Neuronal stem cell (in vitro differentiated cells): ENCODE measurements around the gene NRG3.

Source experiments
- DNase-seq: peaks from one replicate; pipeline ENCODE4 v3.0.0-alpha.2; 2013; ENCODE audit warnings: low spot score
- H2AFZ ChIP-seq: one replicate; pipeline ENCODE4 v1.6.1; 2013; ENCODE audit warnings: mild to moderate bottlenecking, low read length, inconsistent platforms
- H2AK5ac ChIP-seq: 2 replicates; pipeline ENCODE4 v1.6.1; 2013; ENCODE audit warnings: low read depth, mild to moderate bottlenecking, inconsistent platforms, low read length, moderate library complexity, mixed read lengths
- H2BK120ac ChIP-seq: 2 replicates; pipeline ENCODE4 v1.6.1; 2013; ENCODE audit warnings: low read depth, mild to moderate bottlenecking, inconsistent platforms, low read length, moderate library complexity, mixed read lengths
- H2BK12ac ChIP-seq: one replicate; pipeline ENCODE4 v1.6.1; 2013; ENCODE audit warnings: low read length, inconsistent platforms
- H2BK15ac ChIP-seq: 2 replicates; pipeline ENCODE4 v1.6.1; 2013; ENCODE audit warnings: mild to moderate bottlenecking, low read length, inconsistent platforms, mixed read lengths
- H2BK5ac ChIP-seq: one replicate; pipeline ENCODE4 v1.6.1; 2013; ENCODE audit warnings: inconsistent platforms, mild to moderate bottlenecking, low read length, moderate library complexity
- H3K14ac ChIP-seq: one replicate; pipeline ENCODE4 v1.6.1; 2013; ENCODE audit warnings: low read length, inconsistent platforms
- H3K18ac ChIP-seq: 2 replicates; pipeline ENCODE4 v1.6.1; 2013; ENCODE audit warnings: low read length, inconsistent platforms
- H3K23ac ChIP-seq: 2 replicates; pipeline ENCODE4 v1.6.1; 2013; ENCODE audit warnings: low read depth, mild to moderate bottlenecking, mixed read lengths, low read length, inconsistent platforms; ENCODE audit not compliant: poor library complexity
- H3K27ac ChIP-seq: replicated peaks from 3 replicates; pipeline ENCODE4 v1.5.1; 2013; ENCODE audit warnings: low read length, inconsistent platforms
- H3K27me3 ChIP-seq, 3 experiments: 2 replicates each; pipeline ENCODE4 v1.6.1; 2013; ENCODE audit warnings: low read length in 3 of 3, mild to moderate bottlenecking in 2 of 3, inconsistent platforms in 1 of 3, low read depth in 1 of 3, mixed read lengths in 1 of 3, moderate library complexity in 1 of 3; ENCODE audit not compliant: control insufficient read depth in 3 of 3, insufficient read depth in 3 of 3
- H3K36me3 ChIP-seq, 2 donors: replicated peaks in 1 of 2; 2 replicates each; pipeline ENCODE4 v1.6.1; 2013; ENCODE audit warnings: low read length in 2 of 2; ENCODE audit not compliant: control insufficient read depth in 2 of 2, insufficient read depth in 2 of 2
- H3K4ac ChIP-seq: 2 replicates; pipeline ENCODE4 v1.6.1; 2013; ENCODE audit warnings: inconsistent platforms, mild to moderate bottlenecking, low read length, moderate library complexity
- H3K4me1 ChIP-seq, 2 donors: 1 replicate in 1 of 2; 2 replicates in 1 of 2; pipeline ENCODE4 v1.6.1; 2013; ENCODE audit warnings: low read length in 2 of 2, low read depth in 1 of 2; ENCODE audit not compliant: control insufficient read depth in 2 of 2, insufficient read depth in 1 of 2
- H3K4me2 ChIP-seq: one replicate; pipeline ENCODE4 v1.6.1; 2013; ENCODE audit warnings: mild to moderate bottlenecking, low read length, inconsistent platforms; ENCODE audit not compliant: insufficient read depth, poor library complexity, severe bottlenecking
- H3K4me3 ChIP-seq, 2 donors: 2 replicates each; pipeline ENCODE4 v1.5.1; 2013; ENCODE audit warnings: low read length in 2 of 2, mild to moderate bottlenecking in 2 of 2, inconsistent platforms in 1 of 2, moderate library complexity in 1 of 2
- H3K79me1 ChIP-seq: one replicate; pipeline ENCODE4 v1.6.1; 2013; ENCODE audit warnings: low read depth, mild to moderate bottlenecking, inconsistent platforms, low read length, moderate library complexity
- H3K9ac ChIP-seq: one replicate; pipeline ENCODE4 v1.6.1; 2013; ENCODE audit warnings: mild to moderate bottlenecking, low read depth, low read length, inconsistent platforms; ENCODE audit not compliant: poor library complexity
- H3K9me3 ChIP-seq, 2 donors: replicated peaks in 1 of 2; 2 replicates each; pipeline versions ENCODE3 to v1.6.1; 2013; ENCODE audit warnings: low read length in 2 of 2, mild to moderate bottlenecking in 2 of 2, inconsistent platforms in 1 of 2, low read depth in 1 of 2, mixed read lengths in 1 of 2, moderate library complexity in 1 of 2; ENCODE audit not compliant: control insufficient read depth in 2 of 2, insufficient read depth in 1 of 2
- H4K8ac ChIP-seq: one replicate; pipeline ENCODE4 v1.6.1; 2013; ENCODE audit warnings: low read depth, mild to moderate bottlenecking, inconsistent platforms, low read length, moderate library complexity
- H4K91ac ChIP-seq: one replicate; pipeline ENCODE4 v1.6.1; 2013; ENCODE audit warnings: low read length, low read depth, mild to moderate bottlenecking, inconsistent platforms; ENCODE audit not compliant: poor library complexity
- WGBS, 2 donors: extraction: QIAGEN DNeasy Blood & Tissue Kit; methylation state at CpG; one replicate each; pipeline ENCODE4 v1.1.7; 2013; ENCODE audit warnings: missing lambda C conversion rate in 2 of 2, mixed read lengths in 1 of 2; ENCODE audit not compliant: insufficient read length in 2 of 2, insufficient replicate concordance in 1 of 2; ENCODE audit errors: extremely low coverage in 2 of 2; 5-methylcytosine and 5-hydroxymethylcytosine counted together

The NRG3 gene

DNA sequence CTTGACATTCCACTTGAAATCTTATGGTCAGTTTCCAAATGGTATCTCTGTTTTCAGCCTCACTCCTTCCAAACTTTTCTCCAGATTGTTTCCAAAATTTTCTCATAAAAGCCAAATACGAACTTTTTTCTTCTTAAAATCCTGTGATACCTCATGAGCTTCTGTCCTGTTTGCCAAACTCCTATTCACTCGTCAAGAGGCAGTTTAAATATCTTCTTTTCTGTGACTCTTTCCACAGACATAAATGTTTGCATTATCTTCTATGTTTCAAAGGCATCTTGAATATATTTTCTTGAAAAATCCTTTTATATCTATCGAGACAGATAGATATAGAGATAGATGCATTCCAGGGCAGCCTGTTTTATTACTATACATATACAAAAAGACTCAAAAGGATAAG is 109.4 kb downstream of the NRG3 start:
- DNase-seq: no peak
- no peak overlapping the region for H4K8ac ChIP-seq
- H3K14ac ChIP-seq: no peak overlapping the region
- no peaks in the 10 kb centered on the region for H3K36me3 ChIP-seq
- no peak overlapping the region for H3K4me2 ChIP-seq
- no peaks in the 10 kb centered on the region for H3K27me3 ChIP-seq
- no peak overlapping the region for H4K91ac ChIP-seq
- no peak overlapping the region for H2BK120ac ChIP-seq
- H2BK15ac ChIP-seq: no peak overlapping the region
- no peak overlapping the region for H3K4me3 ChIP-seq
- no peaks in the 10 kb centered on the region for H3K9me3 ChIP-seq
- no peak overlapping the region for H3K18ac ChIP-seq
- WGBS, 2 donors: no CpG with 5 or more reads among the region's 3 CpGs
- no peak overlapping the region for H3K4ac ChIP-seq
- H3K79me1 ChIP-seq: no peaks in the 10 kb centered on the region
- no peaks in the 10 kb centered on the region for H3K4me1 ChIP-seq
- no peak overlapping the region for H3K27ac ChIP-seq
- no peak overlapping the region for H2AK5ac ChIP-seq
- no peak overlapping the region for H2BK5ac ChIP-seq
- no peak overlapping the region for H3K23ac ChIP-seq
- H2BK12ac ChIP-seq: no peak overlapping the region
- no peak overlapping the region for H3K9ac ChIP-seq
- no peak overlapping the region for H2AFZ ChIP-seq

DNA sequence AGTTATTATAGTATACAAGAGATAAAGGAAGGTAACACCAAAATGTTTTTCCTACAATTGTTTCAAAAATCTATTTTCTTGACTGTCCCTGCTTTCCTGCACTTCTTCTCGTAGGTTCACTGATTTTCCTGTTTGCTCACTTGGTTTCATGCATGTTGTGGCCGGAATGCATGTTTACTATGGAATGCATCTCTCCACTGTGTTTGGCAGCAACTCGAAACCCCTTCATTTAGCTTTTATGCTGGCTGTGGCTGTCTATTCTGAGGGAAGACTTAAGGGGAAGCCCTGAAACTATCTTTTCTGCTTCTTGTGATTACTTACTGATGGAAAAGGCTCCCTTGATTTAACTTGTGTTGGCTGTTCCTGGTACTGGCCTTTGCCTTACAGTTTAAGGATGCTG is 120.3 kb downstream of the NRG3 start:
- Histone ChIP-seq H2AK5ac (no peak overlapping the region), H4K91ac (no peak overlapping the region), H3K27ac (no peak overlapping the region), H2BK5ac (no peak overlapping the region), H3K23ac (no peak overlapping the region), H3K9me3 (no peaks in the 10 kb centered on the region), H3K4me2 (no peak overlapping the region), H3K18ac (no peak overlapping the region), H4K8ac (no peak overlapping the region), H3K36me3 (peaks cover 0 to 1% of the 10 kb centered on the region in 2 donors), H2BK12ac (no peak overlapping the region), H3K79me1 (no peaks in the 10 kb centered on the region), H3K27me3 (no peaks in the 10 kb centered on the region), H3K4me1 (peaks cover 0 to 1% of the 10 kb centered on the region in 2 donors), H3K9ac (no peak overlapping the region), H2AFZ (no peak overlapping the region), H2BK15ac (no peak overlapping the region), H3K4ac (no peak overlapping the region), H3K14ac (no peak overlapping the region), H2BK120ac (no peak overlapping the region), H3K4me3 (no peak overlapping the region)
- DNase-seq: peak; percentile 6
- WGBS, 2 donors: no CpG with 5 or more reads among the region's 3 CpGs

DNA sequence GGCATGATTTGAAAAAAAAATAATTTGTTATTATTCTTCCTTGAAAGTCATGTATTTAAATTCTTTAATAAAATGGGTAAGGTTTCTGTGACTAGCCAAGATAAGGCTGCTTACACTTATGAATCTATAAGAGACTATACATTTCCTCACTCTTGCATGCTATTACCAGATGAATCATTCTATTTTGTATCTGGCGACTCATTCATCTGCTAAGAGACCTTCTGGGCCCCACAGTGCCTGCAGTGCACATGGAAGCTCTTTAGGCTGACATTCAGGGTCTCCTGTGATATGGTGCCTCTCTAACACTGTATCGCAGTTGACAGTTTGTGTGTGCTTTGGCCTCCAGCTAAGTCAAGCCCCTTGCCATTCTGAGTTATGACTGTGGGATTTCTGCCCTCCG is 121.9 kb downstream of the NRG3 start:
- H3K9ac ChIP-seq: no peak overlapping the region
- peak overlapping the region in 1 of 2 donors; percentile 22 for H3K4me3 ChIP-seq
- peaks cover 0 to 1% of the 10 kb centered on the region in 2 donors for H3K4me1 ChIP-seq
- WGBS, 2 donors: no CpG with 5 or more reads among the region's 3 CpGs
- peak overlapping the region; percentile 59 for H2BK12ac ChIP-seq
- H4K91ac ChIP-seq: no peak overlapping the region
- H3K79me1 ChIP-seq: no peaks in the 10 kb centered on the region
- H3K4me2 ChIP-seq: no peak overlapping the region
- no peak overlapping the region for H3K4ac ChIP-seq
- no peaks in the 10 kb centered on the region for H3K27me3 ChIP-seq
- H3K18ac ChIP-seq: peak overlapping the region; percentile 2
- H2BK15ac ChIP-seq: no peak overlapping the region
- no peak overlapping the region for H3K27ac ChIP-seq
- DNase-seq: no peak
- no peak overlapping the region for H3K14ac ChIP-seq
- no peak overlapping the region for H3K23ac ChIP-seq
- H3K9me3 ChIP-seq: no peaks in the 10 kb centered on the region
- H3K36me3 ChIP-seq: peaks cover 0 to 1% of the 10 kb centered on the region in 2 donors
- no peak overlapping the region for H2BK5ac ChIP-seq
- no peak overlapping the region for H4K8ac ChIP-seq
- no peak overlapping the region for H2AFZ ChIP-seq
- no peak overlapping the region for H2AK5ac ChIP-seq
- no peak overlapping the region for H2BK120ac ChIP-seq

DNA sequence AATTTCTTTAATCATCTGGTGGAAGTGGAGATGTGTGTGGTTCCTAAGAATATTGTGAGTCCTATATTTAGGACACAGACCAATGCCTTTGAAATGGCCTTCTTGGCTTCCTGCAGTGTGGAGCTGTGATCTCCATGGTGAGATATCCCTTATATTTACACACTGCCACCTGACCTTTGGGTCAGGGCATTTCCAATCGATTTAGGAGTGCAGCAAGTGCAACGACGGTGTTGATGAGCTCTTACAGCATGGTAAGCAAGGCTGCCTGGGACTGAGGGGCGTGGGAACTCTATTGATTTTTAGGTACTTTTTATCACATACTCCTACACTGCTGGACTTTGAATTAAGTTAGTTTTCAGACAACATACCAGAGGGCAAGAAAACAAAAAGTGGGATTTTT is 146.0 kb downstream of the NRG3 start:
- H3K4me1 ChIP-seq: no peaks in the 10 kb centered on the region
- H2BK120ac ChIP-seq: no peak overlapping the region
- no peak overlapping the region for H3K18ac ChIP-seq
- no peak overlapping the region for H3K4me2 ChIP-seq
- H3K14ac ChIP-seq: no peak overlapping the region
- no peak overlapping the region for H4K8ac ChIP-seq
- no peaks in the 10 kb centered on the region for H3K36me3 ChIP-seq
- DNase-seq: no peak
- H3K4me3 ChIP-seq: no peak overlapping the region
- no peaks in the 10 kb centered on the region for H3K9me3 ChIP-seq
- H3K9ac ChIP-seq: no peak overlapping the region
- no peak overlapping the region for H2BK12ac ChIP-seq
- H3K4ac ChIP-seq: no peak overlapping the region
- H3K27ac ChIP-seq: no peak overlapping the region
- no peaks in the 10 kb centered on the region for H3K27me3 ChIP-seq
- no CpG with 5 or more reads among the region's 4 CpGs for WGBS, 2 donors
- no peak overlapping the region for H2BK5ac ChIP-seq
- no peak overlapping the region for H3K23ac ChIP-seq
- H4K91ac ChIP-seq: no peak overlapping the region
- no peak overlapping the region for H2AK5ac ChIP-seq
- no peaks in the 10 kb centered on the region for H3K79me1 ChIP-seq
- no peak overlapping the region for H2AFZ ChIP-seq
- no peak overlapping the region for H2BK15ac ChIP-seq
